Caco-2 (cell line): Measurements from ENCODE around the gene SDR39U1. TPM values are rescaled to one million over a fixed set of nuclear protein-coding genes. Genes with fewer than 3 reads are reported as not detected.

Experiments used
- total RNA-seq: library from RNA; stranded (reverse); gene quantifications from 2 replicates; pipeline ENCODE4 v1.2.3, GENCODE V29; 2022

SDR39U1 gene
- total RNA-seq, 1 experiment from 2014 or later = 44.1 TPM

Other genes with a start within 250 kb of the SDR39U1 start
- 41.9 and 47.1 TPM in 2 replicates for gene TM9SF1, start 247.3 kb downstream of the SDR39U1 start, total RNA-seq
- not detected in 2 replicates for gene TSSK4, start 237.1 kb downstream of the SDR39U1 start, total RNA-seq
- 57.7 and 58.7 TPM in 2 replicates for gene CHMP4A, start 229.3 kb downstream of the SDR39U1 start, total RNA-seq
- 19.6 and 20.5 TPM in 2 replicates for gene MDP1, start 226.7 kb downstream of the SDR39U1 start, total RNA-seq
- gene NEDD8, start 210.4 kb downstream of the SDR39U1 start, total RNA-seq = 210 and 218 TPM in 2 replicates
- gene GMPR2, start 209.8 kb downstream of the SDR39U1 start, total RNA-seq = 76.9 and 80.1 TPM in 2 replicates
- 33.4 and 34.4 TPM in 2 replicates for gene TINF2, start 200.2 kb downstream of the SDR39U1 start, total RNA-seq
- gene TGM1, start 179.6 kb downstream of the SDR39U1 start, total RNA-seq = 5.9 and 6.1 TPM in 2 replicates
- 27.1 and 30.4 TPM in 2 replicates for gene RABGGTA, start 171.2 kb downstream of the SDR39U1 start, total RNA-seq
- gene DHRS1, start 143.0 kb downstream of the SDR39U1 start, total RNA-seq = 15.6 and 18.1 TPM in 2 replicates
- 35.1 and 38.3 TPM in 2 replicates for gene NOP9, start 142.9 kb downstream of the SDR39U1 start, total RNA-seq
- 3.5 and 7.2 TPM in 2 replicates for gene CIDEB, start 134.8 kb downstream of the SDR39U1 start, total RNA-seq
- gene LTB4R2, start 132.6 kb downstream of the SDR39U1 start, total RNA-seq = 10.3 and 12.3 TPM in 2 replicates
- gene LTB4R, start 131.3 kb downstream of the SDR39U1 start, total RNA-seq = 7.3 and 7.8 TPM in 2 replicates
- 0.57 and 0.60 TPM in 2 replicates for gene ADCY4, start 107.7 kb downstream of the SDR39U1 start, total RNA-seq
- 1.5 TPM in 2 replicates for gene RIPK3, start 102.8 kb downstream of the SDR39U1 start, total RNA-seq
- gene NFATC4, start 74.6 kb downstream of the SDR39U1 start, total RNA-seq = 0.84 and 0.88 TPM in 2 replicates
- 5.9 and 6.1 TPM in 2 replicates for gene NYNRIN, start 43.8 kb downstream of the SDR39U1 start, total RNA-seq
- 1.1 and 1.4 TPM in 2 replicates for gene CBLN3, start 13.1 kb downstream of the SDR39U1 start, total RNA-seq
- 50.0 and 50.5 TPM in 2 replicates for gene KHNYN, start 12.8 kb downstream of the SDR39U1 start, total RNA-seq
- not detected in 2 replicates for gene CMA1, start 65.5 kb upstream of the SDR39U1 start, total RNA-seq
- gene CTSG, start 133.5 kb upstream of the SDR39U1 start, total RNA-seq = not detected in 2 replicates
- not detected in 2 replicates for gene GZMH, start 166.9 kb upstream of the SDR39U1 start, total RNA-seq
- not detected in 2 replicates for gene GZMB, start 191.4 kb upstream of the SDR39U1 start, total RNA-seq